Heart right ventricle (tissue), 16 donors: ENCODE data around the gene PAF1. TPM values are rescaled to one million over a fixed set of nuclear protein-coding genes. Genes with fewer than 3 reads are reported as not detected.
A peak's percentile ranks its signal among the peaks of the same experiment; 100 is the strongest.

Source experiments
- ATAC-seq, 8 donors: fragments of 200-7000 bp; cut with Tn5 transposase; one replicate each; pipeline ENCODE4 v1.9.1; 2020; ENCODE audit warnings: mild to moderate bottlenecking in 8 of 8, moderate library complexity in 8 of 8, moderate number of reproducible peaks in 1 of 8
- DNase-seq, 2 donors: peaks; one replicate each; pipeline ENCODE4 v3.0.0-alpha.2; 2020
- H3K27ac ChIP-seq, 10 donors: fragments of 200-600 bp; sonication (generic) in 2 of 10; one replicate each; pipeline versions ENCODE4 v1.5.0 to v1.8.0; 2020 to 2022; ENCODE audit warnings: mild to moderate bottlenecking in 3 of 10
- H3K27me3 ChIP-seq, 7 donors: fragments of 200-600 bp; one replicate each; pipeline ENCODE4 v1.8.0; 2021 to 2022; ENCODE audit warnings: mild to moderate bottlenecking in 2 of 7
- H3K36me3 ChIP-seq, 9 donors: fragments of 200-600 bp; sonication (generic) in 1 of 9; one replicate each; pipeline versions ENCODE4 v1.5.0 to v1.8.0; 2020 to 2022; ENCODE audit warnings: mild to moderate bottlenecking in 2 of 9
- H3K4me1 ChIP-seq, 9 donors: fragments of 200-600 bp; sonication (generic) in 1 of 9; one replicate each; pipeline versions ENCODE4 v1.5.0 to v1.8.0; 2020 to 2022; ENCODE audit warnings: mild to moderate bottlenecking in 4 of 9
- H3K4me3 ChIP-seq, 10 donors: fragments of 200-600 bp; sonication (generic) in 2 of 10; one replicate each; pipeline versions ENCODE4 v1.5.0 to v1.8.0; 2020 to 2022; ENCODE audit warnings: mild to moderate bottlenecking in 7 of 10, moderate library complexity in 2 of 10
- H3K9me3 ChIP-seq, 11 donors: fragments of 200-600 bp in 10 of 11; sonication (generic) in 2 of 11; one replicate each; pipeline versions ENCODE4 v1.5.0 to v1.8.0; 2013 to 2022; ENCODE audit warnings: mild to moderate bottlenecking in 2 of 11, control low read depth in 1 of 11, moderate library complexity in 1 of 11
- CTCF ChIP-seq, 9 donors: fragments of 200-600 bp; sonication (generic) in 2 of 9; IDR thresholded peaks; one replicate each; pipeline versions ENCODE4 v1.5.0 to v1.8.0; 2021 to 2022; ENCODE audit warnings: antibody characterized with exemption in 9 of 9, mild to moderate bottlenecking in 5 of 9, moderate library complexity in 1 of 9
- WGBS, 2 donors: extraction: QIAGEN DNeasy Blood & Tissue Kit; methylation state at CpG; one replicate each; pipeline ENCODE4 v1.1.7; 2013; ENCODE audit warnings: inconsistent platforms in 1 of 2; 5-methylcytosine and 5-hydroxymethylcytosine counted together
- intact Hi-C, 10 donors: fragments of 100-400 bp; cut with DNase I; formaldehyde crosslinking; loops; one replicate each; pipeline versions ENCODE4 v1.11.1 to v1.14.2; 2022
- polyA plus RNA-seq, 2 donors: library from polyadenylated mRNA; stranded (reverse); fragments of 200-250 nt; gene quantifications; one replicate each; pipeline ENCODE4 v1.2.3, GENCODE V29; 2013
- total RNA-seq, 10 donors: library from RNA; stranded (reverse); fragmentation: NEBNext Ultra II Directional in 3 of 10; extraction: Animal tissue kit (Norgen Biotek cat#: 25700) in 3 of 10; gene quantifications; one replicate each; pipeline versions ENCODE4 v1.2.1 to v1.2.4, GENCODE V29; 2021 to 2023
- donor health status: Arrhythmogenic right ventricular cardiomyopathy.
- donor health status: ischemic (EF 13 %, LVEDD 7.1; RV severe dilation, severe dysfunction).
- donor health status: healthy with polysubstance abuse.
- donor health status: DM: no; HTN: yes; CAD: no.
- donor health status: DM: no; HTN: no; CAD: no.
- donor health status: ischemic (EF 25% LVEDD 6.9; RV normal size, moderate dysfunction).
- donor health status: ischemic (EF 25% LVEDD 5.7; RV mildly dilated, moderate dysfunction).
- donor health status: healthy.
- donor health status: DM: yes; HTN: yes; CAD: no.
- donor health status: Ischemic cardiomyopathy.
- donor health status: ischemic (EF 35%, LVEDD 5.7; RV mildly dilated, moderate dysfunction).
- donor health status: nonischemic (EF 11% LVEDD 7.7; RV severe dilation, severe dysfunction).
- donor health status: DM: yes; HTN: yes; CAD: no.
- donor health status: PGD.
- donor health status: ischemic (EF 29% LVEDD 5.4; RV normal size, mild dysfunction).
- donor health status: nonischemic (EF 23%, LVEDD 6.1; RV moderate dilation, normal function).

PAF1 gene
- total and polyA plus RNA-seq, 12 donors, result 24.1 to 48.2 (median 38.8) TPM

- Histone ChIP-seq H3K4me3 (no peak overlapping the region), H3K9me3 (no peaks in the 10 kb centered on the region), H3K4me1 (peaks cover 3 to 24% (median 20%) of the 10 kb centered on the region in 9 donors), H3K36me3 (peaks cover 0 to 96% (median 27%) of the 10 kb centered on the region in 9 donors), H3K27ac (peak overlapping the region in 6 of 10 donors; percentile 19 to 50 (median 36)), H3K27me3 (no peaks in the 10 kb centered on the region)
- TF ChIP-seq CTCF (IDR thresholded peaks at IDR 0.05), result no peak
- intact Hi-C loops, result no loop called here
- peak; percentile 23 to 33 for DNase-seq
- WGBS, 2 donors, result 65 to 77% methylated on average over 5 of the region's 5 CpGs
- peak; percentile 23 to 79 (median 63) for ATAC-seq
Observed at GRCh38 chr19:39363901-39364457, 26.9 kb downstream of the PAF1 start.

GRCh38 chr19:39362682-39363657 is 27.9 kb downstream of the PAF1 start:
- peaks cover 0 to 96% (median 33%) of the 10 kb centered on the region in 9 donors for H3K36me3 ChIP-seq

GRCh38 chr19:39360599-39360998 is 30.3 kb downstream of the PAF1 start:
- intact Hi-C loops, result no loop called here
- peaks cover 3 to 24% (median 20%) of the 10 kb centered on the region in 9 donors for H3K4me1 ChIP-seq
- no peak overlapping the region for H3K4me3 ChIP-seq
- H3K36me3 ChIP-seq, result peaks cover 0 to 100% (median 55%) of the 10 kb centered on the region in 9 donors
- ATAC-seq (no peak), DNase-seq (no peak)
- H3K27ac ChIP-seq, result no peak overlapping the region
- TF ChIP-seq CTCF (IDR thresholded peaks at IDR 0.05), result no peak
- no peaks in the 10 kb centered on the region for H3K9me3 ChIP-seq
- WGBS, 2 donors, result 91 to 95% methylated on average over 1 of the region's 1 CpG
- no peaks in the 10 kb centered on the region for H3K27me3 ChIP-seq

More at GRCh38 chr19:39362682-39363657, 27.9 kb downstream of the PAF1 start:
- intact Hi-C loops, result no loop called here
- H3K4me1 ChIP-seq, result peaks cover 3 to 24% (median 20%) of the 10 kb centered on the region in 9 donors
- H3K4me3 ChIP-seq, result no peak overlapping the region
- ATAC-seq (peak in 7 of 8 donors; percentile 9 to 64 (median 39)), DNase-seq (no peak)
- no peaks in the 10 kb centered on the region for H3K27me3 ChIP-seq
- 66 to 72% methylated on average over 6 of the region's 6 CpGs for WGBS, 2 donors
- peak overlapping the region in 7 of 10 donors; percentile 0 to 50 (median 22) for H3K27ac ChIP-seq
- H3K9me3 ChIP-seq, result no peaks in the 10 kb centered on the region
- TF ChIP-seq CTCF (IDR thresholded peaks at IDR 0.05), result no peak

GRCh38 chr19:39359026-39359425 is 31.9 kb downstream of the PAF1 start:
- Histone ChIP-seq H3K36me3 (peaks cover 0 to 100% (median 67%) of the 10 kb centered on the region in 9 donors), H3K4me1 (peaks cover 3 to 20% (median 15%) of the 10 kb centered on the region in 9 donors), H3K4me3 (no peak overlapping the region), H3K27me3 (no peaks in the 10 kb centered on the region), H3K27ac (no peak overlapping the region), H3K9me3 (no peaks in the 10 kb centered on the region)
- TF ChIP-seq CTCF (IDR thresholded peaks at IDR 0.05), result no peak
- intact Hi-C loops, result no loop called here
- no peak for ATAC-seq
- DNase-seq, result no peak
- 95 to 97% methylated on average over 3 of the region's 3 CpGs for WGBS, 2 donors
